ENCODE data around the gene FOXF2. TPM values are rescaled to one million over a fixed set of nuclear protein-coding genes. Genes with fewer than 3 reads are reported as not detected.

The FOXF2 gene
- total RNA-seq, 1 donor from 2014 or later: not detected

DNA sequence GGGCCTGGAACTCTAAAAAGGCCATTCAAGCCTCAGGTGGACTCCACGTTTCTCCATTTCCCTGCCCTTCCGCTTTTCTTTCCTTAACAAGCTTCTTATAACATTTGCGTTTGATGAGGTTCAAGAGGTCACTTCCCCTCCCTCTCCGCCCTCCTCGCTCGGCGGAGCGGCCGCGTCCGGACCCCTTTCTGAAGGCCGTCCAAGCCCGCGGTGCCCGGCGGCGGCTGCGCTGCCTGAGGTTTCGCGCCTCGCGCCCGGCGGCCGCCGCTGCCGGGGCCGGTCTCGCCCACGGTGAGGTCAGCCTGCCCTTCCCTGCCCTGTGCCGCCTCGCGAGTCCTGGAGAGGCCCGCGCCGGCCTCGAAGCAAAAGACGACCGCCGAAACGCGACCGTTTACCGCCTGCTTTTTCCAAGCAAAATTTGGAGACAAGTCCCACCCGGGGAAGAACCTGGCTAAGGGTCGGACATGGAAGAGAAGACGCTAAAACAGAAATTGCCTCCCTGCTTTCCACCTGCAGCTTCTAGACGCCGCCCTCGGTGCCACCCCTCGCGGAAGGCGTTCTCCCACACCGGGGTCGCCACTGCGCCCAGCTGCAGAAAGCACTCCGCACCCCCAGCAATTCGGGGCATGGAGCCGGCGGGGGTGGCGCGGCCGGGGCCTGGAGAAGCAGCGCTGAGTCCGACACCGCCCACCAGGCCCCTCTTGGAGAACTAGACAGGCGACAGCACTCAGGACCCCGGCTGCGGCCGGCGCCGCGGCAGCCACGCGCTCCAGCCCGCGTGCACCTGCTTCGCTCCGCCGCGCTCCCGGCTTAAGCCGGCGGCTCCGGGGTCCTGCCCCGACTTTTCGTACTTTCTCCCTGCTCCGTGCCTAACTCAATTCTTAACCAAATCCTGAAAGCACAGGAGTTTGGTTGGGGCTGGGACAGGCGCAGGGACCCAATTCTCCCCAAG is 11.0 kb upstream of the FOXF2 start:
- no peak for DNase-seq (ENCODE audit: low read depth in 2 of 2)

DNA sequence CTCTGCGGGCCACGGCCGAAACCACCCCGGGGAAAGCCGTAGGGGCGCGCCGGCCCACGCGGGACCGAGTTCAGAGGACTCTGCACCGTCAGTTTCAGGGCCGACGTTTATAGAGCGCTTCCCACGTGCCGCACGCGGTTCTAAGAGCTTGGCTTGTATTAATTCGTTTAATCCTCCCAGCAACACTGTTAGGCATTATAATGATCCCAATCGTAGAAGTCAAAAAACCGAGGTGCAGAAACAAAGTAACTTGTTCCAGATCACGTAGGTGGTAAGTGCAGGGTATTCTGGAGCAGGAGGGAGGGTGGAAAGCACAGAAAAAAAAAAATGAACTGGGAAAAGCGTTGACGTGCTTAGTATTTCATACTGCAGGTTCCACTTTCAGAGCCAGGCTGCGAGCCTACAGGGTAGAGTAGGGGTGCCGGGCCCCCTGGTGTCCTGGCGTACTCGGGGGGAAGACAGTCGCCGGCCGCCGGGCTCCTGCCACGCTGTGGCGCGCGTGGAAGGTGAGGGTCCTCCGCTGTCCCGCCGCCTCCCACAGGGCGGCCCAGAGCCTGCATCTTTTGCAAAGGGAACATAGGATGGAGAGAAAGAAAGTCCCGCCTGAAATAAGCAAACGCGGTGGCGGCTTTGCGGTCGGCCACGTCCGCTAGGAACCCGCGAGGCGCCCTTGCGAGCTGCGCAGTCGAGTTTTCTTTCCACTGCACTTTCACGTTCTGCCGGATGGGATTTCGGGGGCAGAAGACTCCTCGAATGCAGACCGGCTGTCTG is 10.2 kb upstream of the FOXF2 start:
- DNase-seq (ENCODE audit: low read depth in 2 of 2): no peak

DNA sequence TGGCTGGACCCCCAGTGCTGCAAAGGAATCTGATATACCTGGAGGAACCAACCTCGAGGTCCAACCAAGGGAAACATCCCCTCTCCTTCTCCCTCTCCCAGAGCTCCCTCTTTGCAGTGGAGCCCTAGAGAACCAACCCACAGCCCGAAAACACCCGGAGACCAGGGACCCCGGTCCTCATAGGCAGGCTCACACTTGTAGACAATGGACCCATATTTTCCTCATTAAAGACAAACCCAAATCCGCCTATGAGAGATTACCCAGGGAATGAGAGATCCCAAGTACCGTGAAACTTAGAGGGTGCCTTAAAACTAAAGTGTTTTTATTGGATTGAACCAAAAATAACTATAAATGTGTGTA is 9.6 kb upstream of the FOXF2 start:
- no peak for DNase-seq (ENCODE audit: low read depth in 2 of 2)

DNA sequence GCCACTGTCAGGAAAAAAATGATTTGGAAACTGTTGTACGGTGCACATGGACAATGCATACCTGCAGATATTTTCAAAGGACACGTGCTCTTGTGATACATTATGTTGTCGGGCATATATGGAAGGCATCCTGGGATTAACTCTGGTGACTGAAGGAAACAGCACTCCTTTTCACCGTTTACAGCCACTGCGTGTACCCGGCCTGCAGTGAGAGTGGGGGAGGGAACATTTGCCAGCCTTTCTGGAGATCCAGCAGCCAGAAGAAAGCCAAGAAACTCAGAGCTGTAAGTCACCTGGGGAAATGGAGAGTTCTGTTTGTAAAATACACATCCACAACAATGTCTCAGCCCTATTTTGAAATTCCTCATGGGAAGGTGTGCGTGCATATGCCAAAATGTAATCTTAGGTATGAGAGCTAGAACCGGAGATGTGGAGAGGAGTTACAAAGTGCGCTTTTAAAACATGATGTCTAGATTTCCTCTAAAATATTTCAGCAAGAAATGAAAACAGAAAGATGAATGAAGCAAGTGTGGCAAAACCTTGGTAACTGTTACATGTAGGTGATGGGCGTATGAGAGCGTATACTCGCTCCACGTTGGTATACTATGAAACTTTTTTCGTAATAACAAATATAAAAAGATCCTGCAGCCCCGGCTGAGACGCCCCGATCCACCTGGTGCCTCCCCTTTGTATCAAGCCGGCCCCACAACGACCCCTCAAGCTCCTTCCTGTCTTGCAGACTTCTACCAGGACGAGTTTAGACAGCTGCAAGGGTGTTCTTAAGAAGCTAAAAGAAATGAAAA is 8.6 kb upstream of the FOXF2 start:
- no peak for DNase-seq (ENCODE audit: low read depth in 2 of 2)

DNA sequence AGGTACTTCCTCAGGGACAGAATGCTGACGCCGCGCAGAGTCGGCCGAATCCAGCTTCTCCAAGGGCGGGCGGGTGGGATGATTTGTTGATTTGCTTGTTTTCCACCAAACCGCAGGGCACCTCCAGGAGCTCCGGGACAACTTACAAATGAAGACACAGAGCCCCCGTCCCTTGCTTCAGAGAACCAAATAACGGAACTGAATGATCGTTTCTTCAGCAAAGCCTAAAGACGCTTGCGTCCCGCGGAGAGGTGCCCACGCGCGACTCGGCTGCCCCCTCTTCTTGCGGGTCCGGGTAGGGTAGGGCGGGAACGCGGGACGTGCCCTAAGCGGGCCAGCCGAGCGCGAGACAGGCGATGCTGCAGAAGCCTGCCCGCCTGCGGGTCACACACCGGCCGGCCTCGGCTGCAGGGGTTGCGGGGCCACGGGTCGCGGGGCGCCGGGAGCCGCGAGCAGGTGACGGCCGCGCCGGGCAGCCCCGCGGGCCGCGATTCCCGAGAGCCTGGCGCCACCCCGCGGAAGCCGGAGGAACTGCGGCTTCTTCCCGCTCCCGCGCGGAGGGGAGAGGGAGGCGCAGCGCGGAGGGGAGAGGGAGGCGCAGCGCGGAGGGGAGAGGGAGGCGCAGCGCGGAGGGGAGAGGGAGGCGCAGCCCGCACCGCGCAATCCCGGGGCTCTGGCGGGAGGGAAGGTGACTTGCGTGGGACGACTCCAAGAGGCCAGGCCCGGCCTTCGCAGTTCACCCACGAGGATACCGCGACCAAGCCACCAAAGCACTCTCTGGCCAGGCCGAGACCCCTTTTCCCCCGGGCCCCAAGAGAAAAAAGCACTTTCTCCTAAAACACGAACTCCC is 7.7 kb upstream of the FOXF2 start:
- DNase-seq (ENCODE audit: low read depth in 2 of 2): peak in 1 of 2 donors; percentile 26

DNA sequence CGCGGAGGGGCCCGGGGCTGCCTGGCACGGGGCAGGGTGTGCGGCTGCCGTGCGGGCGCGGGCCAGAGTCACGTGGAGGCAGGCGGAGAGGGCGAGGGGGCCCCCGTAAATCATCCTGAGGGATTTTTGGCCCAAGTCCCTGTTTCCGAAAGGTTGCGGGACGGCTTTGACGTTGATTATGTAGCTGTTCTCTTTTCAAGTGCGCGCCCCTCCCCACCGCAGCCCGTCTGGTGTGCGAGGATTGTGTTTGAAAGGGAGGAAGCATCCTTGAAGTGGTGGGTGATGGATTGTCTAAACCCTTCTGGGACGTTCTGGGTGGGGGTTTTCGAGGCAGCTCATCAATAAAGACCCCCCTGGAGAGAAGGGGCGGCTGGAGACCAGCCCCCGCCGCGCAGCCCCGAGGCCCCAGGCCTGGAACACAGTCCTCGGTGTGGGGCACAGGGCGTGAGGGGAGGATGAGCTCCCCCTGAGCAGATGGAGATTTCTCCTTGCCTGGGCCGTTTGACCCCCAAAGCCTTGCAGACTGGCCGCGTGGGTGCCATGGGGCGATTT is 7.0 kb upstream of the FOXF2 start:
- no peak for DNase-seq (ENCODE audit: low read depth in 2 of 2)

DNA sequence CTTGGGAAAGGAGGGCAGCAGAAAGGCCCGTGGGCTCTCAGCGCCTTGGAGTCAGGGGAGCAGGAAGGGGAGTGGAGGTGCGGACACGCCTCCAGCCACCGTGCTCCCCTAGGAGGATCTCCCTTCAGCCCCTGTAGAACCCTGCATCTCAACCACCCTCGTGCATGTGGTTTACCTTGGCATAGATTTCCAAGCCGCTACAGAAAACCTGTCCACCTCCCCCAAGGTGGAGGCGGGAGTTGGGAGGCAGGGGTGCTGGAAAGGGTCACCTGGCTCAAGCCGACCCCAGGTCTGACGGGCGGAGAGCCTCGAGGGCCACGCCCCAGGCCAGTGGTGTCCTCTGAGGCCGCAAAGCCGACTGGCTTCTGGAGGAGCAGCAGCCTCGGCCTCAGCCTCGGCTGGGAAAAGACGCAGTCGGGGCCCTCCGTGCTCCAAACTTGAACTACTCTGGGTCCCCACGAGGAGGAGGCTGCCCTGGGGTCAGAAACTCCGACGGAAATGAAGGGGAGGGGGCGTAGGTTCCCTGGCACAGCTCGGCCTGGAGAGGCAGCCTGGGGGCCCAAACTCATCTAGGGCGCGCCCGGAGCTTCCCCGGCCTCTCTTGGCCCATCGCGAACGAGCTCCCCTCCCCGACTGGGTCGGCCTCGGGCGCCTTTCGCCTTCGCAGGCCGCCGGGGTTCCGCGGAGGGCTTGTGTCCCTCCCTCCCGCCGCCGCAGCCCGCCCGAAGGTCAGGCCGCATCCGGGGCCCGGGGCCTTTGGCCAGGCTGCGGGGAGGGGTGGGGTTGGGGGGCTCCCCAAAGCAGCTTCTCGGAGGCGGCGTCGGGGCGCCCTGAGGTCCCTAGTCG is 6.3 kb upstream of the FOXF2 start:
- no peak for DNase-seq (ENCODE audit: low read depth in 2 of 2)

DNA sequence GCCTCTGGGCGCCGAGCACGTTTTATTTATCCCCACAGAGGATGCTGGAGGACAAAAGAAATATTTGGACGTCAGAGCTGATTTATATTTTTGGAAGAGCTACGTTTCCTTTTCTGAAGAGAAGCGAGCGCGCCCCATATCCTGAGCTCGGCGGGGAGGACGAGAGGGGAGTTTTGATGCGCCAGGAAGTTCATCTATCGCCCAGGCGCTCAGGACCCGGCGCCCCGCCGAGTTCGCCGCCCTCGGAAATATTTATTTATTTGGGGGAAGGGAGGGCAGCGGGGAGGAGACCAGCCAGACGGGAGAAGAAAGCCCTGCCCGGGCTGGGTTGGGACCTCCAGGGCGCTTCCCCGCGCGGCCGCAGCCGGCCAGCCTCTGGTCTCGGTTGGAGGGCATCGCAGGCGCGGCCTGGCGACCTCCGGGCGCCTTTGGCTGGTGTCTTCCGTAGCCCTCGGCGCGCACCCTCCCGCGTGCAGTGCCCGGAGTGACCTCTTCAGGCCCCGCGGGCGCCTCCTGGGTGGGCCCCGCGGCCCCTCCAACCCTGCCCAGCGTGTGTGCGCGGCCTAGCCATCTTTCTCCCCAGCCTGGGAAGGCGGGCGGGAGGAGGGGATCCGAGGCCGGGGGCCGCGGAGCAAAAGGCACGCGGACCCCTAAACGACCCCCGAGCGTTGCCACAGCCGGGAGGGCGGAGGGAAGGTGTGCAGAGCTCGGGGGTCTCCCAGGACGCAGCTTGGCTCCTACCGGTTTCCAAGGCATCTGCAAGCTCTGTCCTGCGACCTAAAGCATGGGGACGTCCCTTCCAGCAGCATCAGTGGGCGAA is 5.4 kb upstream of the FOXF2 start:
- DNase-seq (ENCODE audit: low read depth in 2 of 2): no peak

DNA sequence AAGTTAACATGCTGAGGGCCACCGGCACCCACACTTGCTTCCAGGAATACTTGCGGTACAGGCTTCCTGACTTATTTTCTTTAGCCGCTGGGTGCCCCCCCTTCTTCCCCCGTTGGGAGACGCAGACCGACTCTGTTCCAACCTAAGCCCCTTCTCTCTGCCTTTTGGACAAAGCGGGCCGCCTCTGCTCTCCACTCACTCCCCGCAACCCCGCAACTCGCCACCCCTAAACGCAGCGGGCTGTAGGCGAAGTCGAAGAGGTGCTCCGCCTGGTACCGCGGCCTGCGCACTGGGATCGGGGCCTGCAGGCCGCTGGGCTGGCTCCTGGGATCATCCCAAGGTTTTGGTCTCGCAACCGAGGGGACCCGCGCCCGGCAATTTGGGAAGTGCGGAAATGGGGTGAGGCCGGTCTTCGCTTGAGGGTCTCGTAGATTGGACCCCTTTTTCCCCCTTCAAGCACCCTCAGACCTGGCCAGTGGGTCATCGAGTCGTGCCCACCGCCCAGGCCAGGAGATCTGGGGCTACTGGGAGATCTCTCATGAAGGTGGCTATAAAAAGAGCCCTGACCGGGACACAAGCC is 4.7 kb upstream of the FOXF2 start:
- no peak for DNase-seq (ENCODE audit: low read depth in 2 of 2)

DNA sequence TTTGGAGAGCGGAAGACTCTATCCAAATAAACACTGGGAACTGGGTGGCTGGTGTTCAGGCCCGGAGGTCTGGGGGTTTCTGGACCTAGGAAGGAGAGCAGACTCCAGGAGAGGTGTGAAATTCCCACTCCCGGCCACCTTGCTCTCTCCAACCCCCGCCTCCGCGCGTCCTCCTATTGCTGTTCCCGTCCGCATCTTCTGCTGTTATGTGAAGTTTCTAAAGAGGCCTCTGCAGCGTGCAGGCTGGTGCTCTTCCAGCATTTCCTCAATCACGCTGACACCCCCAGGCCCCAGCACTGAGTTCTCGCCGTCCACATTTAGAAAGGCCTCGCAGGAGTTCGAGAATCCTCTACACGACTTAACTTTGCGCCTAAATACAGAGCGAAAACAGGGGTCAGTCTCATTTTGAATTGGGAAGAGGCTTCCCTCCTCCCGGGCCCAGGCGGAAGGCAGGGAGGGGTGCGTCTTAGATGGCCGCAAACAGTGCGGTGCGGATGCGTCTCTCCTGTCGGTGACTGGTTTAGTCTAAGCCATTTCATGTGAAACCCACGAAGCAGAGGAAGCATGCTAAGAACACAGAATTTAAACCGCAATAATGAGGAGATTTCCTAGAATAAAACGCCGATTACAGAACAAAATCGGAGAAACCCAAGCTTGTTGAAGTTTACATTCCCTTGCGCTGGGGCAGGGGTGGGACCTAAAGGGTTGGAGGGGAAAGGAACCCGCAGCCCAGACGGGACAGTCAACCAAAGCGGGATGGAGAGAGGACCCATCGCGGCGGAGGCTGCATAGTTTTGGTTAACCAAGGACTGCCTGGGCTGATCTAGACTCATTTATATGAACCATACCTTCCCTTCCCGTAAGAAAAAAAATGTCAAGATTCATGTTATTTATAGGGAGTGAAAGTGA is 4.0 kb upstream of the FOXF2 start:
- no peak for DNase-seq (ENCODE audit: low read depth in 2 of 2)

DNA sequence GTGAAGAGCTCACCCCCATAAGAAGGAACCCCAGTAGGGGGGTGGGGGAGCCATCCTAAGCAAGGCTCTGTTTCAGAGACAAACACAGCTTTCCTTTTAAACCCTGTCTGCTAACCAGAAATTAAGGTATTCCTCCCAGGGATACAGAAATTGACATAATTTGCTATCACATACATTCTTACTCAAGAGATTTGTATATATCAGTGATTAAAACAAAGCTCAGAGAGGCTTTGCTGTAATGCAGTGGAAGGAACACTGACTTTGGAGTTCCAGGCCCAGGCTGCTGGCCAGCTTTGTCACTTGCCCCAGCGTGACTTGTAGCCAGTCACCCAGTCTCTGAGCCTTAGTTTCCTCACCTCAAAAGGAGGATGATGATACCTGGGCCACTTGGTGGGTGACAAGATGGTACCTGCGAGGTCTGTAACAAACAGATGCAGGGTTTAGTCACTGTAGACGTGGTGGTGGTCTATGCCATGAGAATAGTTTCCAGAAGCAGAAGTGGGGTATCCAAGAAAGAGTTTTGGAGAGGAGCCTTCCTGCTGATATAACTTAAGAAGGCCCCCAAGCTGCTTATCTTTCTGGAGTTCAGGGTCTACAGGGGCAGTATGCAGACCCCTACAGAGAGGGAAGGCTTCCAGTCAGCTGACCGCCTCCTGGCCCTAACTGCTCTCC is 3.2 kb upstream of the FOXF2 start:
- DNase-seq (ENCODE audit: low read depth in 2 of 2): no peak

DNA sequence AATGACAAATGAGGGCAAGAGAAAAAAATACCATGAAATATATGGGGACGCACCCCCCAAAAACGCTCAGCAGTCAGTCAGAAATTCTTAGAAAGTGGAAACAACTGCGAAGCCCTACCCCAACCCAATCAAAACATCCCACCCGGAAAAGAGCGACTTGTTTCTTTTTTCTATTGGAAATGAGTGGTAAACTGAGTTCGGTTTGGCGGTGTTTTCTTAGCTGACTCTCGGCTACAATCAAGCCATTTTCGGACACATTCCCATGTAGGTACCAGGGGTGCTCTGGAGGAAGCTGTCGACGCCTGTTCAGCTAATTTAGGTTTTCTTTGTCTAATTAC is 1.9 kb upstream of the FOXF2 start:
- no peak for DNase-seq (ENCODE audit: low read depth in 2 of 2)

DNA sequence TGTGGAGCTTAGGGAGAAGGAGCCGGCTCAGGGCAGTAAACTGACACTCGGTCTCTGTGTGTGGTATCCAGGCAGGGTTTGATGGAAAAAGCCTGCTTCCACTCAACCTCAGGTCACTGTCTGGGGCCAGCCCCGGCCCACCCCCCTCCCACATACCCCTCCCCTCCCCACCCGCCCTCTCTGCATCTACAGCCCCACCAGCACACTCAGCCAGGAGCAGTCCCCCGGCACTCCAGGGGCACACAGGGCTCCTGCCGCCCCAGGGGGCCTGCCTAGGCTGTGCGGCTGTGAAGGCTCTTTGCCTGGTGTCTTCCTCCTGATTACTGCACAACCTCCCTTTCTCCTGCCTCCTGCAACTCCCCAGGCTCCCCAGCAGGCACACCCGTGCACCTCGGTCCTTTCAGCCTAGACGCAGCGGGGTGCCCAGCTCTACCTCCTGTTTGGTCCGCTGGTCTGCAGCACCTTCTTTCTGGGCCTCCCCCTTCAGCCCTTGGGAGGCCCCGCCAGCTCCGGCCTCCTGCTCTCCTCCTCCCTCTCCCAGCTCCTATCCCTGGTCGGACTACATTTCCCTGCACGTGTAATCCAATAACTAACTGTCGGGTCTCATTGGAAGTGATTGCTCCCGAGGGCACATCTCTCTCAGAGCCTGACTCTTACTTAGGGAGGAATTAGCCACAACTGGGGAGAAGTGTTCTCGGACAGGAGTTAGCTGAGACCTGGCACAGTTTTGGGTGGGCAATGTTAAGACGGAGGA is 1.3 kb upstream of the FOXF2 start:
- no peak for DNase-seq (ENCODE audit: low read depth in 2 of 2)

DNA sequence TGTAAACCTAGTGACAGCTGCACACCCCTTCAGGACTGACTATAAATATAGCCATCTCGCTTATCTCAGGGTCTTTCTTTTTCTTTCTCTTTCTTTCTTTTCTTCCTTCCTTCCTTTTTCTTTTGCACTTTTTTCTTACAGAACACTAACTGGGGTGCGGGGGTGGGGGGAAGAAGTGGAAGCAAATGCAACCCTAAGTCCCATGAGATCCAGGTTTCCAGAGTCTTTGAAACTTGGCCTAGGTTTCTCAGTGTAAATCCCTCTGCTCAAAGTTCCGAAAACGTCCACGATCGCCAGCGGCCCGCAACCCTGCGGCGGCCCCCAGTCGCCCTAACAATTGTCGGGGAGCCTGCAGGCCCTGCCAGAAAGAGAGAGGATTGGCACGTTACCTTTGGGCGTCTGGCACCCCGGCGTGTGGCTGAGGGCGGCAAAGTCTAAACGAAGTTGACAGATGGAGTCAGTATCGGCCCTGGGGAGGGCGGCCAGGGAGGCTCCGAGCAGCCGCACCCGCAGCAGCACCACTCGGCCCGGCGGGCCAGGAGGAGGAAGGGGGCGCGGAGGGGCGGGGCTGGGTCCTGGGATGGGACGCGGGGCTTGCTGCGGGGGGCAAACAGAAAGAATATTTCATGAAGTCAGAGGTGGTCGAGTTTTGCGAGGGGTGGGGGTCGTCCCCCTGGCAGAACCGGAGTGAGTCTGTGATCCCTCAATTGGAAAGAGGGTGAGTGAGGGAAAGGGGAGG is 577 bp upstream of the FOXF2 start:
- DNase-seq (ENCODE audit: low read depth in 2 of 2): no peak

DNA sequence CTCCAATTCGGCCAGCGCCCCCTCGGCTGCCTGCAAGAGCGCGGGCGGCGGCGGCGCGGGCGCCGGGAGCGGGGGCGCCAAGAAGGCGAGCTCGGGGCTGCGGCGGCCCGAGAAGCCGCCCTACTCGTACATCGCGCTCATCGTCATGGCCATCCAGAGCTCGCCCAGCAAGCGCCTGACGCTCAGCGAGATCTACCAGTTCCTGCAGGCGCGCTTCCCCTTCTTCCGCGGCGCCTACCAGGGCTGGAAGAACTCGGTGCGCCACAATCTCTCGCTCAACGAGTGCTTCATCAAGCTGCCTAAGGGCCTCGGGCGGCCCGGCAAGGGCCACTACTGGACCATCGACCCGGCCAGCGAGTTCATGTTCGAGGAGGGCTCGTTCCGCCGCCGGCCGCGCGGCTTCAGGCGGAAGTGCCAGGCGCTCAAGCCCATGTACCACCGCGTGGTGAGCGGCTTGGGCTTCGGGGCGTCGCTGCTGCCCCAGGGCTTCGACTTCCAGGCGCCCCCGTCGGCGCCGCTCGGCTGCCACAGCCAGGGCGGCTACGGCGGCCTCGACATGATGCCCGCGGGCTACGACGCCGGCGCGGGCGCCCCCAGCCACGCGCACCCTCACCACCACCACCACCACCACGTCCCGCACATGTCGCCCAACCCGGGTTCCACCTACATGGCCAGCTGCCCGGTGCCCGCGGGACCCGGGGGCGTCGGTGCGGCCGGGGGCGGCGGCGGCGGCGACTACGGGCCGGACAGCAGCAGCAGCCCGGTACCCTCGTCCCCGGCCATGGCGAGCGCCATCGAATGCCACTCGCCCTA is 963 bp downstream of the FOXF2 start:
- peak; percentile 6 to 38 for DNase-seq (ENCODE audit: low read depth in 2 of 2)
